Astrocyte (in vitro differentiated cells and primary cell): ENCODE measurements around the gene PAFAH1B1. TPM values are rescaled to one million over a fixed set of nuclear protein-coding genes. Genes with fewer than 3 reads are reported as not detected.

Experiments used
- DNase-seq: peaks from one replicate; pipeline ENCODE4 v3.0.0-alpha.2; 2010; ENCODE audit warnings: low read depth
- FAIRE-seq: peaks from 2 replicates; lab custom pipeline; 2011; peaks lifted over from hg19 to GRCh38; lab: Jason Lieb, UNC
- H2AFZ ChIP-seq: 2 replicates; pipeline ENCODE4 v1.6.0; 2012; ENCODE audit warnings: low read depth, low read length, inconsistent platforms
- H3K27ac ChIP-seq: 2 replicates; pipeline ENCODE4 v1.5.1; 2011; ENCODE audit warnings: low read depth, low read length, inconsistent platforms
- H3K27me3 ChIP-seq: 2 replicates; pipeline ENCODE4 v1.6.0; 2011; ENCODE audit warnings: low read length, inconsistent platforms; ENCODE audit not compliant: insufficient read depth
- H3K36me3 ChIP-seq: 2 replicates; pipeline ENCODE4 v1.5.1; 2011; ENCODE audit warnings: low read length, inconsistent platforms; ENCODE audit not compliant: insufficient read depth
- H3K4me1 ChIP-seq: 2 replicates; pipeline ENCODE4 v1.5.1; 2011; ENCODE audit warnings: low read length, inconsistent platforms; ENCODE audit not compliant: insufficient read depth
- H3K4me2 ChIP-seq: 2 replicates; pipeline ENCODE4 v1.6.0; 2012; ENCODE audit warnings: low read length, inconsistent platforms
- H3K4me3 ChIP-seq: 2 replicates; pipeline ENCODE4 v1.5.1; 2011; ENCODE audit warnings: low read depth, mild to moderate bottlenecking, low read length, inconsistent platforms; ENCODE audit not compliant: insufficient read depth
- H3K79me2 ChIP-seq: 2 replicates; pipeline ENCODE4 v1.6.0; 2012; ENCODE audit warnings: mild to moderate bottlenecking, low read length, inconsistent platforms; ENCODE audit not compliant: insufficient read depth
- H3K9ac ChIP-seq: 2 replicates; pipeline ENCODE4 v1.6.0; 2012; ENCODE audit warnings: mild to moderate bottlenecking, low read length, inconsistent platforms
- H3K9me3 ChIP-seq: 2 replicates; pipeline ENCODE4 v1.5.1; 2012; ENCODE audit warnings: low read depth, mild to moderate bottlenecking, low read length, inconsistent platforms; ENCODE audit not compliant: insufficient read depth
- H4K20me1 ChIP-seq: 2 replicates; pipeline ENCODE4 v1.6.0; 2012; ENCODE audit warnings: low read length, inconsistent platforms; ENCODE audit not compliant: insufficient read depth
- H3K27ac Mint-ChIP-seq: one replicate; pipeline ENCODE4 v1.8.0; 2021; ENCODE audit warnings: mild to moderate bottlenecking, mixed read lengths; ENCODE audit not compliant: unreplicated experiment
- H3K27me3 Mint-ChIP-seq: one replicate; pipeline ENCODE4 v1.8.0; 2021; ENCODE audit warnings: low read depth, mixed read lengths; ENCODE audit not compliant: unreplicated experiment
- H3K36me3 Mint-ChIP-seq: one replicate; pipeline ENCODE4 v1.8.0; 2021; ENCODE audit warnings: low read depth, mixed read lengths; ENCODE audit not compliant: unreplicated experiment
- H3K4me1 Mint-ChIP-seq: one replicate; pipeline ENCODE4 v1.8.0; 2021; ENCODE audit warnings: low read depth, mixed read lengths; ENCODE audit not compliant: unreplicated experiment
- H3K4me3 Mint-ChIP-seq: one replicate; pipeline ENCODE4 v1.8.0; 2021; ENCODE audit warnings: mild to moderate bottlenecking, moderate library complexity, mixed read lengths; ENCODE audit not compliant: unreplicated experiment
- H3K9me3 Mint-ChIP-seq: one replicate; pipeline ENCODE4 v1.8.0; 2021; ENCODE audit warnings: mild to moderate bottlenecking, mixed read lengths; ENCODE audit not compliant: unreplicated experiment
- CTCF ChIP-seq: IDR thresholded peaks from 2 replicates; pipeline ENCODE4 v1.5.1; 2011; ENCODE audit warnings: low read depth, mild to moderate bottlenecking, inconsistent platforms, low read length, moderate library complexity; ENCODE audit not compliant: insufficient read depth
- EZH2 ChIP-seq: IDR thresholded peaks from 2 replicates; pipeline ENCODE4 v1.6.1; 2012; ENCODE audit warnings: mild to moderate bottlenecking, low read length, inconsistent platforms; ENCODE audit not compliant: insufficient read depth
- total RNA-seq: library from RNA; stranded (reverse); gene quantifications from 2 replicates; pipeline ENCODE4 v1.2.1, GENCODE V29; 2021

PAFAH1B1 gene
- total RNA-seq, 1 donor from 2014 or later = 195 TPM

DNA sequence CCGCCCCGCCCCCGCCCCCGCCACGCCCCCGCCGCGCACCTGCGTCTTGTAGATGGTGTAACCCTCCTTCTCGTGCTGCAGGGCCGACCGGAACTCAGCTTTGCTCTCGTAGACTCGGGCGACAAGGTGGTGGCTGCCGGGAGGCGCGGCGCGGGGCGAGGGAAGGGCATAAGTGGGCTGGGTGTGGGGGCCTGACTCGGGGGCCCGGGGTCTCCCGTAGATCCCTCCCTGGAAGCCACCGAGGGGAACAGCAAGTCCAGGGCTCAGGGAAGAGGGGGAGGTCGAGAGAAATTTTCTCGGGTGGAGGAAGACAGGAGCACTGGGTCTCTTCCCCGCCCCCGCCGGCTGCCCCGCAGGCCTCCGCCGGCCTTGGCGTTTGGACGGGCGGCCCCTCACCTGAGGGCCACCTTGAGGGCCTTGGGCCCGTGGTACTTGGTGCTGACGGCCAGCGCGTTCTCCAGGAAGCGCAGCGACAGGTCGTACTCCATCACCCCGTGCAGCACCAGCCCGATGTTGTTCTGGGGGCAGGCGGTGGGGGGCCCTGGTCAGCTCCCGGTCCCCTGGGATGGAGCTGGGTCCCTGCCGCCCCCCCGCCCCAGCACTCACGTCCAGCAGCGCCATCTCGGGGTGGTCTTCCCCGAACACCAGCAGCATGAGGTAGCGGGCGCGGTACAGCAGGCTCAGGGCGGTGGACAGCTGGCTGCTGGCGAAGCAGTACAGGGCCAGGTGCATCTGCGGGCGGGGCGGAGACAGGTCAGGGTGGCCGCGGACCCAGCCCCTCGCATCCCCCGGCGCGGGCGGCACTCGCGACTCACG lies 98.7 kb downstream of the PAFAH1B1 start:
- no peaks in the 10 kb centered on the region for H3K27me3 Mint-ChIP-seq
- DNase-seq = no peak
- Histone ChIP-seq H3K9ac (no peak overlapping the region), H3K79me2 (no peaks in the 10 kb centered on the region), H3K4me3 (no peak overlapping the region), H4K20me1 (peaks cover 15% of the 10 kb centered on the region), H3K9me3 (no peaks in the 10 kb centered on the region), H2AFZ (no peak overlapping the region), H3K4me2 (no peak overlapping the region), H3K27me3 (no peaks in the 10 kb centered on the region), H3K36me3 (no peaks in the 10 kb centered on the region), H3K4me1 (no peaks in the 10 kb centered on the region), H3K27ac (no peak overlapping the region)
- no peak overlapping the region for H3K4me3 Mint-ChIP-seq
- H3K9me3 Mint-ChIP-seq = no peaks in the 10 kb centered on the region
- H3K4me1 Mint-ChIP-seq = peaks cover 11% of the 10 kb centered on the region
- no peak for FAIRE-seq
- peaks cover 7% of the 10 kb centered on the region for H3K36me3 Mint-ChIP-seq
- no peak overlapping the region for H3K27ac Mint-ChIP-seq
- TF ChIP-seq EZH2 = no peak
- TF ChIP-seq CTCF = no peak

GRCh38 chr17:2692781-2693135 lies 99.3 kb downstream of the PAFAH1B1 start:
- Histone ChIP-seq H3K4me3 (no peak overlapping the region), H2AFZ (no peak overlapping the region), H3K27ac (no peak overlapping the region), H3K4me2 (no peak overlapping the region), H3K9me3 (no peaks in the 10 kb centered on the region), H4K20me1 (peaks cover 15% of the 10 kb centered on the region), H3K27me3 (no peaks in the 10 kb centered on the region), H3K9ac (no peak overlapping the region), H3K36me3 (no peaks in the 10 kb centered on the region), H3K79me2 (no peaks in the 10 kb centered on the region), H3K4me1 (no peaks in the 10 kb centered on the region)
- H3K4me3 Mint-ChIP-seq = no peak overlapping the region
- peaks cover 6% of the 10 kb centered on the region for H3K4me1 Mint-ChIP-seq
- H3K27me3 Mint-ChIP-seq = no peaks in the 10 kb centered on the region
- TF ChIP-seq CTCF (no peak), EZH2 (no peak)
- peaks cover 9% of the 10 kb centered on the region for H3K36me3 Mint-ChIP-seq
- no peaks in the 10 kb centered on the region for H3K9me3 Mint-ChIP-seq
- DNase-seq (no peak), FAIRE-seq (no peak)
- H3K27ac Mint-ChIP-seq = no peak overlapping the region
